Stimulated activated CD4-positive, alpha-beta T cell treated with anti-CD3 and anti-CD28 coated beads, Interleukin-15, amount 100 ng/mL, for 1 hour (primary cell): ENCODE results near the gene MXRA8.
"Not testable (repeated sequence)": the region's sequence is repeated elsewhere in the genome, so short reads cannot be mapped to it uniquely, and the experiment has no call there.

Experiments used
- DNase-seq, 2 donors: peaks; one replicate each; pipeline ENCODE4 v3.0.0-alpha.2; 2020; ENCODE audit warnings: low read depth in 1 of 2, low spot score in 1 of 2

Gene MXRA8

DNA sequence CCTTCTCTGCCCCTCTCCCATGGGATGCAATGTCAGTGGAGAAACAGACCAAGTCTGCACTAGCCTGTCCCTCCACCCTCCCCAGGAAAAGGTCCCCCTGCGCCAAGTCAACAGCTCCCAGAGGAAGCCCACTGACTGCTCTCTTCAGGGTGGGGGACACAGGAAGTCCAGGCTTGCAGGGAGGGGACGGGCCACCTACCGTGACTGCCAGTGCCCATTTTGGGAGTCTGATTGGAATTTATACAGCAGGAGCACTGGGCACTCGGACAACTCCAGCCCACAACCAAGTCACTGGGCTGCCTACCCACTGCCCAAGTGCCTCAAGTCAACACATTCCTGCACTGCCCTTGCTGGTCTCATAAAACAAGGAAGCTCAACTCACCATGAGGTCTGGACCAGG, 34.7 kb upstream of the MXRA8 start:
- no peak for DNase-seq

GRCh38 chr1:1391225-1391624, 32.9 kb upstream of the MXRA8 start:
- no peak for DNase-seq

- DNase-seq, result no peak
Observed at GRCh38 chr1:1390675-1391074, 32.3 kb upstream of the MXRA8 start.

- no peak for DNase-seq
Observed at GRCh38 chr1:1388078-1388472, 29.7 kb upstream of the MXRA8 start.

- DNase-seq, result no peak
Observed at GRCh38 chr1:1387098-1388077, 29.0 kb upstream of the MXRA8 start.

- no peak for DNase-seq
Observed at GRCh38 chr1:1385931-1386330, 27.6 kb upstream of the MXRA8 start.

GRCh38 chr1:1385339-1385738, 27.0 kb upstream of the MXRA8 start:
- DNase-seq, result not testable (repeated sequence)

GRCh38 chr1:1381294-1381693, 22.9 kb upstream of the MXRA8 start:
- DNase-seq, result no peak

DNA sequence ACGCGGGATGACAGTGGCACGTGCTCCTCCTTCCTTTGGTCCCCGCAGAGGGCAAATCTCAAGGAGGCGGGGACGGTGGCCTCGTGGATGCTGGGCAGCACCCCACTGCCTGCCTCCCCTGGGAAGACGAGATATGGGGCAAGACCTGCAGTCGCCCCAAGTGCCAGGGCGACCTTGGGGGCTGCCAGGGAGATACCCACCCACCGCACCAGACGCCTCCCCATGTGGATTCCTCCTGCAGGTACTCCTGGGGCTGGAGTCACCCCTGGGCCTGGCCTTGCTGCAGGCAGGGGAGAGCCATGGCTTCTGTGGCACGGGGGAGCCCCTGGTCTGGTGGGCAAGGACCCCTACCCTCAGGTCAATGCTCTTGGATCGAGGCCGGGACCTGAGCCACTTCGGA, 22.5 kb upstream of the MXRA8 start:
- no peak for DNase-seq

DNA sequence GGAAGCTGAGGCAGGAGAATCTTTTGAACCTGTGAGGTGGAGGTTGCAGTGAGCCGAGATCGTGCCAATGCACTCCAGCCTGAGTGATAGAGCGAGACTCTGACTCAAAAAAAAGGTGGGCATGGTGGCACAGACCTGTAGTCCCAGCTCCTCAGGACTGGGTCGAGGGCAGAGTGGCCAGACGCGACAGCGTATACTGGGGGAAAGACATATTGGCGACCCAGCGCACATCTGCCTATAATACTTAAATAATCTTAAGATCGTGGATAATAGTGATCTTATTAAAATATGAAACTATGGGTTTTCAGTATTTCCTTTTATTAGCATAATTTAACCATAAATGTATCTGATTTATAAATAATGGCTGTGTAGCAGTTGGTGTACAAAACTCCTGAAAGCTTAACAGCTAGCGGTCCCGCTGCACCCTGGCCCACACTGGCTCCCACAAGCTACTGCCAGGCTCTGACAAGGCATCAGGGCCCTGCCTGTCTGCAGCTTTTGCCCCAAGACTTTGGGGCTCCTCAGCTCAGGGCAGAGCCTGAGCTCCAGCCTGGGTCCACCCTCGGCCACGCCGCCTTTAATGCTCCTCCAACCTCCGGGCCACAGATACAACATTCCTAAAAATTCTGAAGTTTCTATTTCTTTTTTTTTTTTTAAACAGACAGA, 19.3 kb upstream of the MXRA8 start:
- DNase-seq, result no peak

GRCh38 chr1:1376551-1377226, 18.3 kb upstream of the MXRA8 start:
- no peak for DNase-seq

DNA sequence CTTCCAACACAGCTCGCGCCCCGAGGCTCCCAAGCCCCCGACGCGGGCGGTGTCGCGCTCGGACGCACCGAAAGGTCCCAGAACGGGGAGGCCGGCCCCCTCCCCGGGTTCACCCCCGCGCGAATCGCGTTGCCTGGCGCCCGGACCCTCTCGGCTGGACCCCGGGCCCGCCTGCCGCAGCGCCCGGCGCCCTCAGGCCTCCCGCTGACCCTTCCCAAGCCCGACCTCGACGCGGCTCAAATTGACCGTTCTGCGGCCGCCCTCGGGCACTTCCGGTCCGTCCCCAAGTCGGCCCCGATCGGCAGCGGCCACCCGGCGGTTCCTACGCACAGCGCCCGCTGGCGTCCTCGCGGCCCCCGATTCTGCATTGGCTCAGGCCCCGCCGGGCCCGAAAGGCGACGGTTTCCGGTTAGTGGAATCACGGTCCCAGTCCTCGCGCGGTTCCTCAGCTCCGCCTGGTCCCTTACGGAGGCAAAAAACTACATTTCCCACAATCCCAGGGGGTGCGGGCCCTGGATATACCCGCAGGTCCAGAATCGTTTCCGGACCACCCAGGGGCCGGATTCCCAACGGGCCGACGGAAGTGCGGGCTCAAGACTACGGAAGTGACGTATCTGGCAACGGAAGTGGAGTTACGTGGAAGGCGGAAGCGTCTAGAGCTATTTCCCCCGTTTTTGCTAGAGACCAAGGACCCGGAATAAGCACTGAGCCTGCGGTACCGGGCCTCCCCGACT, 16.7 kb upstream of the MXRA8 start, which contains the start of gene AURKAIP1:
AURKAIP1 (minus strand) TSS at position 279 of the 734 bp plus-strand sequence. CDS start 451 bp downstream, outside the sequence.
- DNase-seq, result peak; percentile 87 to 88

DNA sequence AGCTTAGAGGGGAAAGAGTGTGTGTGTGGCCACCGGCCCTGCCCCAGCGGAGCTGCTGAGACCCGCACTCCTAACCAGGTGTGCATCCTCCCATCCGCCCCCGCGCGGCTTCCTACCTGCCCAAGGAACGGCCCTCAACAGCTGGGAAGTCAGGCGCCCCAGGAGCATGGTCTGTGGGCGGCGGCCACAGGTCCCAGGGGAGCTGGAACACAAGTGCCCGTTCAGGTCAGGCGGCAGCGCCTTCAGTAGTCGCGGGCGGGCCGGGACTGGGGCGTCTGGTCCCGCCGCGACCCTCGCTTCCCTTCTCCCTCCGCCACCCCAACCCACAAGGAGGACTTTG, 16.2 kb upstream of the MXRA8 start:
- DNase-seq, result no peak

- DNase-seq, result no peak
Observed at GRCh38 chr1:1373815-1374588, 15.6 kb upstream of the MXRA8 start.

DNA sequence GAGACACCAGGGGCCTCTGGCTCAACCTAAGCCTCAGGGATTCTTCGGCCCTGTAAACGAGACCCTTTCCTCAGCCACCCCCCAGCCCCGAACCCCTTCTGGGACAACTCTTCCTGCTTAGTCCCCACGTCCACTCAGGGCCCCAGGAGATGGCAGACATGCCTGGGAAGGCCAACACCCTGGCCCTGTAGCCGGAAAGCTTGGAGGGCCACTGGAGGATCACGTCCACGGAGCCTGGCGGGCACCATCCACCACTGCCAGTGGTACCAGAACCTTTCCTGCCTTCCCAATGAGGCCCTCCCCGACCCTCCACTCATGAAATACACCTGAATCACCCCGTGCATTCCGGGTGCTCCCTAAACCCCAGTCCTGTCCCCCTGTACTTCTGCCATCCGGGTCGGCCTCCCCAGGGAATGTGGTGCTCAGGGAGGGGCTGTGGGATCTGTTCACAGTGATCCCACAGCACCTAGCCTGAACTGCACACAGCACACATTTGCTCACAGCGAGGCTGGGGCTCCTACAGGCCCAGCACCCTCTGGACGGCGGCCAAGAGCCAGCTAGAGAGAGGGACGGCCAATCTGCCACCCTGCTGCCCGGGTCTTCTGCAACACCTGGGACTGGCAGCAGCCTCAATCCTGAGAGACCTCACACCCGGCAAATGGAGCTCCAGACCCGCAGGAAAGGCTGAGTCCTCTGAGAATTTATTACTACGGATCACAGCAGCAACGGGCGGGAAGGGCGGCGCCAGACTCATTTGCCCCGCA, 14.9 kb upstream of the MXRA8 start:
- no peak for DNase-seq

DNA sequence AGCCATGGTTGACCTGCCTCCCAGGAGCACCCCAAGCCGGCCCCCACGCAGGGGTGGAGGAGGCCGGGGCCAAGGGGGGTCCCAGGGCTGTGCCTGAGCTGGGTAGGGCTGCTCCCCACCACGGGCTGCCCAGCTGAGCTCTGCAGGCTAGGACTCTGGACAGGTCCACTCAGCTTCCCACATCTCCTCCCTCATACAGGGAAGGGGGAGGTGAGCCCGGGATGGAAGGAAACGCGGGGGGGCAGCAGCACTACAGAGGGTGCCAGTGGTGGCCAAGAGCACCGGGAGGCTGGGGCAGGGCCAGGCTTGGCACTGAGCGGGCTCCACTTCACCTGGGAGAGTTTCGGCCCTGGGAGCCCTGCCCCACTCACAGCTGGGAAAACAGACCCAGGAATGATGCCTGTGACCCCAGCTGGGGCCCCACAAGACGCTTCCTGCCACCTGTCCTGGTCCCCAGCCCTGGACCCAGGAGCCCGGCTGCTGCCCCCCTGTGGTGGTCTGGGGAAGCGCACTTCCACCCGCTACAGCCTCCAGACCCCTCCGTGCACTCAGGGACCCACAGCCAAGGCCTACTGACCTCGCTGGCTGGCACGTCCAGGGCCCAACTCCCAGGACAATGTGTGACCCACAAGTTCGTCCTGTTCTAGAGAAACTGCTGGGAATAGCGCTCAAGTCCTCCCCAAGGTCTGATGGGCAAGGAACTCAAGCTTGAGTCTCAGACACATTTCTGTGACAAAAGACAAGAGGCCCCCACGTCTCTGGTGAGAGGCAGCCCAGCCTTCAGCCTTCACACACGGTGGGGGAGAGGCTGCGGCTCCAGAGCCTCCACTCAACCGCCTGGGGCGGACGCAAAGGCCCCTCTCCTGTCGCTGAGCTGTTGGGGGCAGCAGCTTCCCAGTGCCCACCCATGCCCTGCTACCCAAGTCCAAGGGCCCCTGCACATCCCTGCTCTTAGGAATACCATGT, 13.7 kb upstream of the MXRA8 start:
- DNase-seq, result peak; percentile 61 to 73

DNA sequence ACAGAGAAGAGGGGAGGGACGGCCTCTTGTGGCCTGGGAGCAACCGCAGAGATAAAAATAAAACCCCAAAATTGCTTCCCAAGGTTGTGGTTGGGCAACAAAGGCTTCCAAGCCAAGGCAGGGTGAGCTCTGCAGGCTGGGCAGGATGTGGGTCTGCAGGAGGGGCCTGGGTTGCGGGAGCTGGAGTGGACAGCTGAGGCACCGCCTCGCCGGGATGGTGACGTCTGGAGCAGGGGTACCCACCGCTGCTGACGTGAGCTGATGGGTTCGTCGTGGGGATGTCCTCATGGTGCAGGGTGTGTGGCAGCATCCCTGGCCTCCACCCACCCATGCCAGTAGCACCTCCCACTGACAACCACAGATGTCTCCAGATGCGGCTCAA, 13.0 kb upstream of the MXRA8 start:
- peak in 1 of 2 donors; percentile 23 for DNase-seq

GRCh38 chr1:1370771-1371300, 12.5 kb upstream of the MXRA8 start:
- no peak for DNase-seq
